Right ventricle myocardium inferior (tissue), 1 donor: ENCODE measurements around the gene TBXAS1. TPM values are rescaled to one million over a fixed set of nuclear protein-coding genes. Genes with fewer than 3 reads are reported as not detected.

Experiments used
- ATAC-seq: fragments of 200-7000 bp; cut with Tn5 transposase; one replicate; pipeline ENCODE4 v1.9.1; 2020; ENCODE audit warnings: mild to moderate bottlenecking, moderate library complexity
- DNase-seq: peaks from one replicate; pipeline ENCODE4 v3.0.0; 2021; ENCODE audit errors: missing footprints
- intact Hi-C: fragments of 100-400 bp; cut with DNase I; formaldehyde crosslinking; loops from one replicate; pipeline ENCODE4 v1.11.0; 2022
- total RNA-seq: library from RNA; stranded (reverse); fragmentation: NEBNext Ultra II Directional; extraction: Animal tissue kit (Norgen Biotek cat#: 25700); gene quantifications from one replicate; pipeline ENCODE4 v1.2.1, GENCODE V29; 2021
- donor health status: DM: no; HTN: yes; CAD: no; lungs with severe emphysema.

TBXAS1 gene
- total RNA-seq, 1 donor from 2014 or later = 6.0 TPM

GRCh38 chr7:140060788-140061606, 231.9 kb downstream of the TBXAS1 start:
- peak; percentile 75 for DNase-seq
- peak; percentile 47 for ATAC-seq
- intact Hi-C loops = loop anchor here (2.0 kb wide), 1 partner anchor 114 kb away; no protein-coding TSS in a partner anchor

GRCh38 chr7:140061607-140061930, 232.5 kb downstream of the TBXAS1 start:
- no peak for ATAC-seq
- intact Hi-C loops = loop anchor here (2.0 kb wide), 1 partner anchor 113 kb away; no protein-coding TSS in a partner anchor
- no peak for DNase-seq

GRCh38 chr7:140062118-140062527, 233.1 kb downstream of the TBXAS1 start:
- ATAC-seq (no peak), DNase-seq (no peak)
- intact Hi-C loops = no loop called here

GRCh38 chr7:140062528-140063299, 233.7 kb downstream of the TBXAS1 start, which contains the start of gene PARP12:
PARP12 (minus strand) TSS chr7:140062951; CDS start chr7:140062847, 104 bp downstream.
- peak; percentile 98 for DNase-seq
- intact Hi-C loops = no loop called here
- peak; percentile 84 for ATAC-seq

GRCh38 chr7:140067052-140067451, 238.0 kb downstream of the TBXAS1 start:
- no peak for DNase-seq
- no peak for ATAC-seq
- intact Hi-C loops = no loop called here

GRCh38 chr7:140068033-140068432, 239.0 kb downstream of the TBXAS1 start:
- intact Hi-C loops = no loop called here
- ATAC-seq (no peak), DNase-seq (no peak)

GRCh38 chr7:140069298-140069949, 240.4 kb downstream of the TBXAS1 start:
- DNase-seq (no peak), ATAC-seq (no peak)
- intact Hi-C loops = no loop called here

Other genes starting within 250 kb of the TBXAS1 start
- 97.8 TPM for gene HIPK2, start 51.3 kb upstream of the TBXAS1 start, total RNA-seq
- gene PARP12, start 233.7 kb downstream of the TBXAS1 start, total RNA-seq = 13.2 TPM